GM19043 (cell line): ENCODE measurements around the gene GUCA1C.
A peak's percentile ranks its signal among the peaks of the same experiment; 100 is the strongest.

Experiments used
- ATAC-seq: cut with Tn5 transposase; IDR thresholded peaks from one replicate; pipeline ENCODE4 v1.9.1; 2021; ENCODE audit warnings: low read depth; ENCODE audit not compliant: unreplicated experiment

Gene GUCA1C

DNA sequence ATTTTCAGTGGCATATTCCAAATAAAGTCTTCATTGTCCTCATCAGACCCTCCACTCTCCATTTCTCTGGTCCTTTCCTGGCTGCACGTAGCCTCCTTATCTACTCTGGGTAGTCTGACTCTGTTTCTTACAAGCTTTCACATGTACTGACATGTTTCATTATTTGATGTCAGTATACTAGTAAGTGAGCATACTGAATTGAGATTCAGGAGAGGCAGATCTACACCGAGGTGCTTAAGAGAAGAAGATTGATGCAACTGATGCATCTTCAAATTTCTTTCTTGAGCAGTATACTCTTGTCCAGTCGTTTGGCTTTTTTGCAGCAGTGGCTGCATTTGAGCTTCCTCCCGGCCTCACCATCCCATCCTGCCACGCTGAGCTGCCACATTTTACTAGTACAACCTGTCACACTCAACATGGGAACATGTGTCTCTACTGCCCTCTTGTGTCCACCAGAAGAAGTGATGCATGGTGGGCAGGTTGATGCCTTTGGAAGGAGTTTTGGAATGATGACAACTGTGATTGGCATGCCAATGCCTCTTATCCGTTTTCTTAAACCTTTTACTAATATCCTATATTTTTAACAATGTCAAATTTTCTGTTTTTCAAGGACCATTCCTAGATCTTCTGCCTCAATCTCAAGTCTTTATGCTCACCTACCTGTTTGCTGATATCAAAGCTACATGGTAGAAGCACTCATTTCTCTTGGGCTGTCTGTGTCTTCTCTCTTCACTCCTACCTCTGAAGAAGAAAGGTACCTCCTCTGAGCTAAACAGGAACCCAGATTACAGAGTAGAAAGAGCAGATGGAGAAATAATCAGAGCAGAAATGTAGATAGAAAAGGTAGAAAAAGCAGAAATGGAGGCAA lies 38.7 kb downstream of the GUCA1C start:
- ATAC-seq: peak; percentile 96

GRCh38 chr3:108909799-108910198 lies 43.9 kb downstream of the GUCA1C start:
- no peak for ATAC-seq

- ATAC-seq: no peak
These were observed 46.5 kb downstream of the GUCA1C start for GRCh38 chr3:108907194-108907593.

DNA sequence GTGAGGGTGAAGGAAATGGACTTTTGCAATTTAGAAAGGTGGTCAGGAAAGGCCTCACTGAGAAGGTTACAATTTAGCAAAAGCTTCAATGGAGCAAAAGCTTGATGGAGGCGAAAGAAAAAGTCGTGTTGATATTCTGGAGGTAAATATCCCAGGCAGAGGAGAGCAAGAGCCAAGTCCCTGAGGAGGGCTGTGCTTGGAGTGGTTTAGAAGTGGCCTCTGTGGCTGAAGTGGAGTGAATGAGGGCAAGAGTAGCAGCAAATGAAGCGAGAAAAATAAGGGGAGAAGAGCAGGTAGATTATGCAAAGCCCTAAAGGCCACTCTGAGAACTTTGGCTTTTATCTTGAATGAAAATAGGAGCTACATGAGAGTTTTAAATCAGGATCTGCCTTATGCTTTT lies 54.1 kb downstream of the GUCA1C start:
- no peak for ATAC-seq

DNA sequence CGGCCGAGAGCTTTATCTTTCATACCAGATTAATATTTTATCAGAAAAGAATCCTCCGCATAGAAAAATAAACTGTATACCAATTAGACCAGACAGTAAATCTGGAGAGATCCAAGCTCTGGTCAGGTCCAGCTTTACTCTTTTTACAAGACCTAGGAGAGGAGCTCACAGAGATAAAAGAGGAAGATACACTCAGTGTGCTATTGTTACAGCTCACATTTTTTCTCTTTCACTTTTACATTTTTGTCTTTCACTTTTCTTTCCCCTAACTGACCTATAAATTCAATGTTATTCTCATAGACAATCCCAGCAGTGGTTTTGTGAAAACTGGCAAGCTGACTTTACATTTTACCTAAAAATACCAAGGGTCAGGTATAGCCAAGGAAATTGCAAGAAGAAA lies 55.8 kb downstream of the GUCA1C start:
- ATAC-seq: no peak

DNA sequence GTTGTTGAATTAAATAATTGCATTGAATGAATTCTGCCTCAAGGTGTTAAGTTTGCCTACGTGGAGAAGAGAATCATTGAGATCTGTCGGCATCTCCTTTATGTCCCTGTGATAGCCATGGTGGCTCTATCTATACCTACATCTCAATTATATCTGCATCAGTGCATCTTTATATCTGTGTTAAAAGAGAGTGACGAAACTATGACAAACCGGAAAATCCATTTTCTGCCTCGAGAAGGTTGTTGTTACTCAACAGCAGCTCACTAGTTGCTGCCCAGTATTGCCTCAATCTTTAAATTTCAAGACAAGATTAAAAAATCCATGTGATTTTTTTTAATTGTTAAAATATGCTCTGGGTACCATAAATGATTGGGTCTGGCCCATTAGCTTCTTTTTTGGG lies 58.7 kb downstream of the GUCA1C start:
- ATAC-seq: no peak

GRCh38 chr3:108891833-108892232 lies 61.8 kb downstream of the GUCA1C start:
- no peak for ATAC-seq

DNA sequence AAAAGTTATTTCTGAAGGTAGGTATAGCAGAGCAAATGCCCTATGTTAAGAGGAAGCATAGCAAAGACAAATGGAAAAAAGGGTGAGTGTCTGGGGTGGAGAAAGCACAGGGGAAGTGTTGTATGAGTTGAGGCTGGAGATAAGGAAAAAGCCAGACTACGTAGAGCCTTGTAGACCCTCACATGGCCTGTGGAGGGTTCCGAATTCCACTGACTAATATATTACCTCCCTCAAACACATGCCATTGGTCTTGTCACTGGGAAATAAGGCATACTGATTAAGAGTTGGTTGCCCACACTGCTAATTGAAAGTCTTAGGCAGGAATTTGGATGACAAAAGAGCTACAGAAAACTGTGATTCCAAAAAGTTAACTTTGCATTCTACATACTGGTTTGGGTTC lies 65.9 kb downstream of the GUCA1C start:
- no peak for ATAC-seq

GRCh38 chr3:108887121-108887520 lies 66.6 kb downstream of the GUCA1C start:
- no peak for ATAC-seq

- no peak for ATAC-seq
These were observed 70.3 kb downstream of the GUCA1C start for GRCh38 chr3:108883373-108883772.

GRCh38 chr3:108882762-108883161 lies 70.9 kb downstream of the GUCA1C start:
- ATAC-seq: no peak

- no peak for ATAC-seq
These were observed 73.8 kb downstream of the GUCA1C start for GRCh38 chr3:108879915-108880314.

DNA sequence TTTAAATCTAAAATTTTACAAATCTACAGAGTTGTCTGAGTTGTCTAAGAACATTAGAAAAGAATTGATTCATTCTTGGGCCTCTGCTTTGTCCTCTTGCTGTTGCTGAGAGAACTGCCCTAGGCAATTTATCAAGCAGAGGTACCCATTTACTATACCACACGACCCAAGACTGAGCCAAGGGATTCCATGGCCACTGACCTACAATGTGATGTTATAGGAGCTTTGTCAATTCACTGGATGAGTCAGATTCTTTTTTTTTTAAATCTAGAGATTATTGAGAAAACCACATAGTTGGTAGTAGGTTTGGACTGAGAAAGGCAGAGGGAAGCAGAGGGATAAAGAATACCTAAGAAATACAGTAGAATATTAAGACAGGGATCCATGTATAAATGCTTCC lies 75.8 kb downstream of the GUCA1C start:
- no peak for ATAC-seq

GRCh38 chr3:108863799-108864135 lies 89.9 kb downstream of the GUCA1C start:
- ATAC-seq: no peak

DNA sequence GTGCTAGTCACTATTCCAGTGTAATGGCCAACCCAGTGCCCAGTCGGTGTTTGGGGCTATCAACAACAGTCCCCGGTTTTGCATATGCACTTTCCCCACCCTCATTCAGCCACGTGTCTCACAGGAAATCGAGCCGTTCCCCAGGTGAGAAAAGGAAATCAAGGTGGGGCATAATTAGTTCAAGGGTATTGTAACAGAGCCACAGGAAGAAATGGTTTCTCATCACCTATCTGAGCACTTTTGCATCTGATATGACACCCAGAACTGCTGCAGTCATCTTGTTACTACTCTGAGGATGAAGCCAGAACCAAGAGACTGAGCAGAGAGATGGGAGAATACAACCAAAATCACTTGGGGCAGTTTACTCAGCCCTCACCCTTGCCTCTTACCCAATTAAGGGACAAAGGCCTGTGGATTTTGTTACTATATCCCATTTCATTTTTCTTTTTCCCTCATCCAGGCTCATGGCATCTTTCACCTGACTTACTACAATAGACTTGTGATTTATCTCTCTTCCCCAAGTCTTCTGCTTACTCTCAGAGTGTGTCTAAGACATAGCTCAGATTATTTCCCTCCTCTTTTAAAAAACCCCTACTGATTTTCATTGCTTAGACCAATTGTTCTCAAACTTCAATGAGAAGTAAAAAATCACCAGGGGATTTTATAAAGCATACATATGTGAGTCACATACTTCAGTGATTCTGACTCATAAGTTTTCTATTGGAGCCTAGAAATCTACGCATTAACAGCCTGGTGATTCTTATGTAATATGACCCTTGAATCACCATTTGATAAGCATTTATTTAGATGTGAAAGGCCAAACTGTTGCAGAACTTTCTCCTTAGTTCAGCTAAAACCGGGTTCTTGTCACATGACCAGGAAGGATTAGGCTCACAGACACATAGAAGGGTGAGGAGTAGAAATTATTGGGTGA lies 90.5 kb downstream of the GUCA1C start:
- ATAC-seq: no peak

DNA sequence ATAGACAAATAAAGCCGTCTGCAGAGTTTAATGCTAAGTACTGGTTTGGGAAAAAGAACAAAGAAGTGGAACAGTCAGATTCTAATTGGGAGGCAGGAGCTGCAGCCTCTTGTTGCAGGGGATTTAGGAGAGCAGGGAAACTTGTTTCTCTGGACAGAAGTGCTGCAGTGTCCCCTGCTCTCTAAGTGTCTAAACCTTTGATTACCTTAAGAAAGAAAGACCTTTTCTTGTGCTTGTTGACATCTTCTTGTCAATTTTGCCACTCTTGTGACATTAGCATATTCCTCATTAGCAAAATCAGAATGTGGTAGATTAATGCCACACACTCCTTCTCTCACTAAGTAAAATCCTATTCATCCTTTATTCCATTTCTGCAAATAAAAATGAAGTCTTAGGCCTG lies 92.3 kb downstream of the GUCA1C start:
- ATAC-seq: no peak
